NCI-H82 (cell line): ENCODE data around the gene ZNF618.
A peak's percentile ranks its signal among the peaks of the same experiment; 100 is the strongest.
"Not testable (repeated sequence)": the region's sequence is repeated elsewhere in the genome, so short reads cannot be mapped to it uniquely, and the experiment has no call there.

ENCODE experiments used
- DNase-seq: peaks from one replicate; lab custom pipeline; 2025; lab: John Stamatoyannopoulos, UW

ZNF618 gene

DNA sequence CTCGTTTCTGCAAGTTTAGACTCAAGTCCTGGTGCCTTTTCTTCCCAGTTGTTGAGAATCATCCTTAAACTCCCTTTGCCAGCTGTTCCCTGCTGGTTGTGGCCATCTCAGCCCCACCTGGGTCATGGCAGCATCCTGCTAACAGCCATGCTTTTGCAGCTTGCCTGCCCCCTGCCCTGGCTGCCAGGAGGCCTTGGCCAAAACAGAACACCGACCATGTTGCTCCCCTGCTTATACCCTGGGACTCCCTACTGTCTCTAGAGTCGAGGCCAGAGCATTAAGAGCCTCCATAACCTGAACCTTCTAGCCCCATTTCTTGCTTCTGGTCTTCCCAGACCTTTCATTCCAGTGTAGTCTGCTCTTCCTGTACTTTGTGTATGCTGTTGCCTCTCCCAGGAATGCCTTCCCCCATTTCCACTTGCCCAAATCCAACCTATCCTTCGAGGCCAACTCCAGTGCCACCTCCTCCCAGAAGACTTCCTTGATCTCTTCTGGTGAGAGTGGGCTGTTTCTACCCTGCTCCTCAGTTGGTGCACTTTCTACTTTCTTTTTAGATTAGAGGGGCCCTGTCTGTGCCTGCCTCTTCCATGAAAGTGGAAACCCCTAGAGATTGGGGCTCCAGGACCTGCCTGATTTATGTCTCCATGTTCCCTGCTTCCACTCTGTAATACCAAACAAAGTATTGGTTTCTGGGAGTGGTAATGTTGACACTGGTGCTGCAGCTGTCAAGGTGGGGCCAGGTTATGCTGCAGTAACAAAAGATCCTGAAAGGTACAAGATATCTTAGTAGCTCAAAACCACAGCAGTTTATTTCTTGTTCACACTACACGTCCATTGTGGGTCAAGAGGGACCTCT, 113.8 kb downstream of the ZNF618 start:
- DNase-seq = no peak

DNA sequence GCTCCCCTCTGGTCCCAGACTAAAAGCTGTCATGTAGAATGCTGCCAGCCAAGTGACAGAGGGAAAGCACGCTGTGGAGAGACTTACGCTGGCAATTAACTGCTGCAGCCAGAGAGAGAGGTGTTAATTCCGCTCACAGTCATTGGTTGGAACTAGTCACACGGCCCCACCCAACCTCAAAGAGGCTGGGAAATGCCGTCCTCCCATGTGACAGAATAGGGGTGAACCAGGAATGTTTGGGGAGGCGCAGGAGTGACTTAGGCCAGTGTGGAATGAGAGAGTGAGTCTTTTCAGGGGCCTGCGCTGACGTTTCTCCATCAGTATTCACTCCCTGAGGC, 114.4 kb downstream of the ZNF618 start:
- no peak for DNase-seq

DNA sequence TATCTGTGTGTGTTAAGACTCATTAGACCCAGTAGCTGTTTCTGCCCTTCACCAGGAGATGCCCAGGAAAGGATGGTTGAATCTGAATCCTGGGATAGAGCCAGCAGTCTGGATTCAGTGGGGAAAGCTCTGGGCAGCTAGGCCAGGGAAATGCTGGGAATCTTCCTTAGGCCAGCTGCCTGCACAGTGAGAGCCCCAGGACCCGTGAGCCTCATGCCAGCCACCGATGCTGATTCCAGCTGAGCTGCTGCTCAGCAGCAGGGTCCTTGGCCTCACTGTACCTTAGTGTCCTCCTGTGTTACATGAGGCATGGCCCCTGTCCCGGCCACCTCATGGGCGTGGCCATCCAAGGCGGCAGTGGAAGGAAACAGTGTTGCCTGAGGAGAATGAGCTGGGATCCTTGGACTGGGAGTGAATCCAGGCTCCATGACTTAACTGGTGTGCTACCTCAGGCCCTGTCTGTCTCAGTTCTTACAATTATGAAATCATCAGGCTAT, 114.9 kb downstream of the ZNF618 start:
- DNase-seq = no peak

DNA sequence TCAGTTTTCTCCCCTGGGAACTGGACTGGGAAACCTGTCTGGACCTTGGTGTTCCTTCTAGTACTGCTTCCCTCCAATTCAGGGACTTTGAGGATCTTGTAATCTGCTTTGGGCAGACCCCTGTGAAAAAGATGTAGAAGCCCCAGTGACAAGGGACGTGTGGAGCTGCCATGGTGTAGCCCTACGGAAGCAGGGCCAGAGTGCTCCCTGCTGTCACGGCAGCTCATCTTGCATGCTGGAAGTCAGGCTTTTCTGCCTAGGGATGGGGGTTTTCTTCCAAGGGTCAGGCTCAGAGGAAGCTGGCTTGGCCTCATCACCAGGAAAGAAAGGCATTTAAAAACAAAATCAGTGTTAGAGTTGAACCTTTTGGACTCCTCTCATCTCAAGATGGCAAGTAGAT, 115.6 kb downstream of the ZNF618 start:
- no peak for DNase-seq

DNA sequence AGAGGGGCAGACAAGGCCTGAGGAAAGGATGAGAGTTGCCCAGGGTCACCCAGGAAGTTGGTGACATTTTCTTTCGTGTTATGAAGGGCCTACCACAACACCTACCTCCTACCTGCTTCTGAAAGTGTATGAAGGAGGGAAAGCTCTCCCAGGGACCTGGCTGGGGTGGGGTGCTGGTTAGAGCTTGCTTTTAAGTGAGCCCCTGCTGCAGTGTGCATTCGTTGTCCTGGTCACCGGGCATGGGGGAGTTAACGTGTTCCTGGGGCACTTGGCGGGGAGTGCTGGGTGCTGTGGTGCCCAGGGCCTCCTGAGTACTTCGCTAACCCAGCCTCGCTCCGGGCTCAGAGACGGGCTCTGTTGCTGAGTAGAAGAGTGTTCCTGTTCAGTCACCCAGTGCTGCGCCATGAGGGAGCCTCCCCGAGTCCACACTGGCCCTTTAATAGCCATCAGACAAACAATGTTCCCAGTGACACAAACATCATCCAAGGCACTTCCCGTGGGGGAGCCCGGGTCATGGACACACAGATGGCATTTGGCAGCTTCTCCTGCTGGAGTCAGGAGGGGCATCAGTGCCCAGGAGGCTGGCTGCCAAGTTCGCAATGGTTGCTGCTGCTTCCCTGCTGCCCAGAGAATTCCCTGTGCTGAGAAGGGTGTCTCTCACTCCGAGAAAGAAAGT, 116.3 kb downstream of the ZNF618 start:
- DNase-seq = no peak

DNA sequence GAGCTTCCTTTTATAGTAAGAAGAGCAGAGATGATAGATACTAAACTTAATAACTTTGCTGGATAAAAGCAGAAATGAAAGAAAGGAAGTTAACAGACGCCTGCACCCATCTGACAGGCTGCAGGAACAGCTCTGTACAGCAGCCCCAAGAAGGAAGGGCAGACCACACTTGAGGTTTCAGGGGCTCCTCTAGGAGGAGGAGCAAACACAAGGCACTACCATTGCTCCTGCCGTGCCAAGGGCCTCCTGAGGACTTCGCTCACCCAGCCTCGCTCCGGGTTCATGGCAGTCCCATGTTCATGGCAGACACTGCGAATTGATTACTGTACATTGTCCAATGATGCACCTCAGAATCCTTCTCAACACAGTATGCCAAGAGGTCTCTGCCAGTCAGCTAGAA, 116.9 kb downstream of the ZNF618 start:
- DNase-seq = no peak

DNA sequence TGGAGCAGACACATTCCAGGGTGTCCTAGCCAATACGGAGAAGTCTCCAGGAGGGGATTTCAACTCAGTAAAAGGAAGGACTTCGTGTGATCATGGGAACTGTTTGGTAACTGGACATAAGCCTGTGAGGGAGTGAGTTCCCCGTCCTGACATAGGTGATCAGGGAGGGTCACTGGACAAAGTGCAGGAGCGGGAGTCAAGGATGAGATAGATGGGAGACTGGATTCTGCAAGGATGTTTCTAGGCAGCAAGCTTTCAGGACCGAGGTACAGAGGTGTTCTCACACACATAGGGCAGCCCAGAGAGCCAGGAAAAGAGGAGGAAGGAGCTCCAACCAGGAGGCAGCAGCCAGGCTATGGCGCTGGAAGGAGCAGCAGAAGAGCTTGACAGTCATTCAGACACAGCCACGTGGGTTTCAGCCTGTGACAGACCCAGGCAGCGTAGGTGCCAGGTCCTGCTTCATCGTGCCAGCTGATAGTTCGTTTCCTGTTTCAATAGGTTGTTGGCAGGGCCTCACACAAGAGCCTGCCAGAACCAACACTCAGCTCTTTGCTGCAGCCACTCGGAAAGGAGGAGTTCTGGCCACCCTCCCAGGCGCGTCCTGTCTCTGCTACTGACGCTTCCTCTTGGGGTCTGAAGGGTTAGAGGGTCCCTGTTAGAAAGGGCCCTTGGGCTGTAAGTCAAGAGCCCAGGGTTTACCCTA, 117.9 kb downstream of the ZNF618 start:
- no peak for DNase-seq

DNA sequence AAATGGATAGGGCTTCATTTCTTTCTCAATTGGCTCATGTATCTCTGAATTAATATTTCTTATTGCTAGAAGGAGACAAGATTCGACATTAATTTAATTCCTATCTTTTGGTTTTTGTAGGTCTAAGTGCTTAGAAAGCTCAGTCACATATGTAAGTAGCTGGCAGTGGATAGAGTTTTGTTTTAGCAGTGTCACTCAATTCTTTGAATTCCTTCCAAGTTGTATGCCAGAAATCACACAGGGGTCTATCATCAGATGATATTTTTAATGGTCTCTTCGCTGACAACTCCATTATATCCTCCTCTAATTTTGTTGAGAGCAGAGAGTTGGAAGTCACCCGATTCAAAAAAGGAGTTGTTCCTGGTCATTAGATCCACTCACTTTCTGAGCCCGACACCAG, 119.3 kb downstream of the ZNF618 start:
- no peak for DNase-seq

DNA sequence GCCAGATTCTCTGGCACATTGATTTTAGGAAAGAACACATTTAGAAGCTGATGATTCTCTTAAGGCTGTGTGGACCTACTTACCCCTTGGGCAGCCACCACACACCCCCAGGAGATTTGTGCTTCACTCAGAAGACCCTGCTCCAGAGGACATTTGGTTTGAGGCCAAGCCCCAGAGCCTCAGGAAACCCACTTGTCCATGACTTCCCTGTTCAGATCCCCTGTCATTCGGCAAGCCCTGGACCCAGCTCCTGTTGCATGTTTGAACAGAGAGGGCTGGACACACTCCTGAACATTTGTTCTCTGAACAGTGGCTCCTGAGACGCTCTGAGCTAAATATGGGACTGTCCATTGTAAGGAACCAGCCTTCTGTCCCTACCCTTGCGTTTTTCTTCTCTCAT, 119.9 kb downstream of the ZNF618 start:
- no peak for DNase-seq

DNA sequence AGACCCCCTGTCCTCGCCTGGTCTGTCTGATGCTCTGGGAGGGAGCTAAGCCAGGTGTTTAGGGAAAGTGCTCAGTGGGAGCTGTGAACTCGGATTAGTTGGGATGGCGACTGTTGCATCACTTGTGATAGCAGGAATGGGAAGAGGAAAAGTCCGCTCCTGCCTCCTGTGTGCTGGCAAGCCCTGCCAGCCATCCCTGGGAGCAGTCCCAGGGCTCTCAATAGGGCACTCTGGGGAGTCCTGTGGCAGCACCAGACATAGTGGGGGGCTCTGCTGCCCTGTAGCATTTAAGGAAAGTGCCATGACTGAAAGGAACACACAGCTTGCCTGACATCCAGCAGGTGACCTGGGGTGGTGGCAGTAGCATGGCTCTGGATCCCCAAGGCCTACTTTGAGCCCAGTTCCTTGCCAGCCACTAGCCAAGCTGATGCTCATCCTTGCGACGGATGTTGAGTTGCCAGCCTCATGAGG, 120.5 kb downstream of the ZNF618 start:
- DNase-seq = no peak

DNA sequence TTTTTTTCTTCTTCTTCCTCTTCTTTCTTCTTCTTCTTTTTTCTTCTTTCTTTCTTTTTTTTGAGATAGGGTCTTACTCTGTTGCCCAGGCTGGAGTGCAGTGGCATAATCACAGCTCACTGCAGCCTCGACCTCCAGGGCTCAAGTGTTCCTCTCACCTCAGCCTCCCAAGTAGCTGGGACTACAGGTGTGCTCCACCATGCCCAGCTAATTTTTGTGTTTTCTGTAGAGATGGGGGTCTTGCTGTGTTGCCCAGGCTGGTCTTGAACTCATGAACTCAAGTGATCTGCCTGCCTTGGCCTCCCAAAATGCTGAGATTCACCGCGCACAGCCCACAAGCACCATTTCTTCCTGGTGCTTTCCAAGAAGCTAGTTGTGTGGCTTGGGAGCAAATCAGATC, 121.0 kb downstream of the ZNF618 start:
- DNase-seq = not testable (repeated sequence)

DNA sequence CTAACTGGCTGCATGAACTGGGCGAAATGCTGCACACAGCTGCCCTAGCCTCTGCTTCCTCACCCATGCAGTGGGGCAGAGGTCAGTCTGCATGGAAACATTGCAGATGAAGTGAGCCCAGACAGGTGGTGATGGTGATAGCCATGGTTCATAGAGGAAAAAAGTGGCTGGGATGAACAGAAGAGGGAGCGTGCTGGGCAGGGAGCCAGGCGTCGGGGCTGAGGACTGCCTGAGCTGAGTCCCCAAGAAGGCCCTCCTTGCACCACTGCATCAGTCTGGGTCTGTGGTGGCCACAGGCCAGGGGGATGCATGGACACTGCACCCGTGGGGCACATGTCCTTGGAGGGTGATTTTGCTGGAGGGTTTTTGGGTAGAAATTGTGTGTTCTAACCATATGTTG, 121.5 kb downstream of the ZNF618 start:
- no peak for DNase-seq

DNA sequence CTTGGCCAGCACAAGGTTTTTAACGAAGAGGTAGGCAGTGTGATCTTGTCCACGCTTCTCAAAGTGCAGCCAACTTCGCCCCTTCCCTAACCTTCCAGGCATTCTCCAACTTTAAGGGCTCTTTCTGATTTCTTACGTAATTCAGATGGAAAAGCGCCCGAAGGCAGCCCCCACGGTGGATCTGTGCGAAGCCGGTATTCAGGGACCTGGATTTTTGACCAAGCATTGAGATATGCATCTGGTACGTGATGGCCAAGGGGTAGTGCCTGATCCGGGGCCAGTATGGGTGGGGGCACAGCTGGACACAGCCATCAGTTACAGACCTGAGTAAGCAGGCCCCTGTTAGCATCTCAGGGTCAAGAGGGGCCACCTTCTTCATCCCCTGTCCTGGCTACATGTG, 122.0 kb downstream of the ZNF618 start:
- no peak for DNase-seq

DNA sequence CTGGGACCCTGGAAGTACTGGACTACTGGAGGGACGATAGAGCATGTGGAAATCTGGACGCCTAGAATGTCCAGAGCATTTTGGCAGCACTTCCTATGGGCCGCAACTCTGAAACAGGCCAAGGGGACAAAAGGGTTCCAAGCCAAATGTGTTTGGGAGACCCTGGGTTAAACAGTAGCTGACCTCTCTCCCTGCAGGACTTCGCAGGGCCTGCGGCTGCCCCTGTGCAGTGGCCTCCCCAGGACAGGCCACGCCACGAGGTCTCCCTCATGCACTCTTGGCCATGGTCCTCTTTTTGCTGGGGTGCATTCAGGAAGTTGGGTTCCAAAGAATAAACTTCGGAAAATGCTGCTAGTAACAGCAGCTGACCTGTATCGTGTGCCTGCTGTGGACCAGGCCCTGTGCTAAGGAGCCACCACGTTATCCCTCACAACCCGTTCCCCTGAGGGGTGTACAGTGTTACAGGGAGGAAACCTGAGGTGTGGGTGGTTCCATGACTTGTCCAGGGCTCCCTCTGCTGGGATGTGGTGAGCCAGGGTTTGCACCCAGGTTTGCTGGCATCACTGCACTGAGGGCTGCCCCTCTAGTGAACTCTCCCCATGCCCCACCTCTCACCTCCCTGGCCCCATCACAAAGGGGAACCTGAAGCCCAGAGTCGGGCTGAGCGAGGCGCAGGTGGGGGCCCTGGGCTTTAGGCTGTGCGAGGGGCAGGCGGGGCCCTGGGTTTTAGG, 122.6 kb downstream of the ZNF618 start:
- DNase-seq = peak; percentile 41

DNA sequence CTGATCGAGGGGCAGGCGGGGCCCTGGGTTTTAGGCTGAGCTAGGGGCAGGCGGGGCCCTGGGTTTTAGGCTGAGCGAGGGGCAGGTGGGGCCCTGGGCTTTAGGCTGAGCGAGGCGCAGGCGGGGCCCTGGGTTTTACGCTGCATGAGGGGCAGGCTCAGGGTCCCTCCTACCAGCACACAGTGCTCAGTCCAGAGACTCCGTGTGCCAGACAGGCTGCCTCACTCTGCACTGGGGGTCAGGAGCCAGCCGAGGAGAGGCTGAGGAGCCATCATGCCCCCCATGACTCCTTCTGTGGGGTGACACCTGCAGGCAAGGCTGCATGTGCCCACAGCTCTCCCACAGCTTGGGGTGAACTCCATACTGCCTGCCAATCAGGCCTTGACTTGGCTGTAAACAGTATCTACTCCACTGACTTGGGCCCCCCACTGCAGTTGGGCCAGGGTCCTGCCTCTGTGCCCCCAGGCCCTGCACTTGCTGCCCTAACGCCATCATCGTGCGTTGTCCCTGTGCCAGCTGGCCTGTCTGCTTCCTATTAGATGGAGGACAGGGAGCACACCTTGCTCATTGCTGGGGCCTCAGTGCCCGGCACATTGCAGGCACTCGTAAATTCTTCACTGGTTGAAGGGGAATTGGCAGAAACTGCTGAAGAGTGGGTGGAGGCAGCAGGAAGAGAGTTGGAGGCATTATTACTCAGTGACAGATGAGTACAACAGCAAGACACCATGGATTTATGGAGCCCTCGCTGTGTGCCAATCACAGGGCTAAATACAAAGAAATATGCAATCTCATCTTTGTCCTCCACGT, 123.3 kb downstream of the ZNF618 start:
- DNase-seq = no peak

DNA sequence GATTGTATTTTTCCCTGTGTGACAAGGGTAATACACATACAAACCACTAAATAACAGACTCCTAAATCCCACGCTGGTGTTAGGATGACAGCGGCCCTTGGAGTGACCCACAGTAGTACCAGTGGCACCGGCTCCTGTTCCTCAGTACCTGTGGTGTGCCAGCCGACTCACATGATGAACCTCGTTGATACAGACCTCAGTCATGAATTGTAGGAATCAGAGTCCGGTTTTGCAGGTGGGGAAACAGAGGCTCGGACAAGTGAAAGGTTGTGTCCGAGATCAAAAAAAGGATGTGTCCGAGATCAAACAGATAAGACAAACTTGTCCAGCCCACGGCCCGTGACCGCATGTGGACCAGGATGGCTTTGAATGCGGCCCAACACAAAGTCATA, 124.0 kb downstream of the ZNF618 start:
- DNase-seq = no peak

DNA sequence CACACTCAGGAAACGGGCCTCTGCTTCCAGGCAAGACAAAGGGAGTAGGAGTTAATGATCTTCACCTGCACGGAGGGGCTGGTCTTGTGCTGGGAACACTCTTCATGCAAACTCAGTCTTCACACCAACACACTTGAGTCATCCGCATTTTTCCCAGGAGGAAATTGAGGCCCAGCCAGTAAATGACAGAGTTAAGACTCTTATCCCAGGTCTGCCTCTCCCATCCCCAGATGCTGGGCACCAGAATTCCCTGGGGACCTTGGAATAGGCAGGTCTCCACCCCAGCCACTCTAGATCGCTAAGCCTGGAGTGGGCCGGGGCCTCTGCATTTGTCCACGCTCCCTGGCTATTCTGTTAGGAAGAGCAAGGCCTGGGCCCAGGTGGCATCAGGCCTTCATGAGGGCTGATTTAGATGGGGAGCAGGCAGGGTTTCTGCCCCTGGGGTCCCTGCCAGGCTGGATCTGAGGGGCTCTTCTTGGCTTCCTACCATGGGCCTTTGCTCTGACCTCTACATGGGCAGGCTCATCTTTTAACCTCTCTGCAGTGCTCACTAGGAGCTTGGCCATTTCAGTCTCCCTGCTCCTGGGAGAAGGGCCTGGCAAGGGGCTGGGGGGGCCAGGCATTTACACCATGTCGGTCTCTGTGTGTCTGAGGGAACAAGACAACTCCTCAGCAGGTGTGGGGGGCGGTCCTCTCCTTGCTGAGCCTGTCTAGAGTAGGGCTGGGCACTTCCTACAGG, 124.7 kb downstream of the ZNF618 start:
- peak; percentile 38 for DNase-seq

DNA sequence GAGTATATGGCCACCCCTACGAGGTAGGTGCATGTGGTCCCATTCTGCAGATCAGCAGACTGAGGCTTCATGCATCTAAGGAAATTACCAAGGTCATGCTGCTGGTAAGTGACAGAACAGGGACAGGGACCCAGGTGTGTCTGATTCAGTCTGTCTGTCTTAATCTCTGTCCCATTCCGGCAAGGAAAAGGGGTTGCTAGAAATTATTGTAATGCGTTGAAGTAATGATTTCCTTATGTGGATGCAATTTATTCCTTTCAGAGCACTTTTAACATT, 125.2 kb downstream of the ZNF618 start:
- no peak for DNase-seq

DNA sequence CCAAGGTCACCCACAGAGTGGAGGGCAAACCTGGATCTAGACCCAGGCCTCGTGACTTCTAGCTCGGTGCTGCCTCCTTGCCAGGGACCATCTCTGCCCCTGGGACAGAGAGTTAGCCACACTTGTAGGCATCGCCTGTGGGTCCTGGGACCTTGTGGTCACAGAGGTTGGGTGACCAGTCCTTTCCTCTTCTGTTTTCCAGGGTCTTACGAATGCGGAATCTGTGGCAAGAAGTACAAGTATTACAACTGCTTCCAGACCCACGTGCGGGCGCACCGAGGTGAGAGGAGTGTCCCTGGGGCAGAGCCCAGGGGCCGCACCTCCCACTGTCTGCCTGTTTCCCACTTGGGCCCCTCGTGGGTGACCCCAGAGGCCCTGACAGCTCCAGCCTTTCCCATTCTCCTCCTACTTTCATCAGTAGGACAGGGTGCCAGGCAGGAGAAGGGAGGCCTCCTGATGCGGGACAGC, 125.7 kb downstream of the ZNF618 start:
- DNase-seq = no peak

DNA sequence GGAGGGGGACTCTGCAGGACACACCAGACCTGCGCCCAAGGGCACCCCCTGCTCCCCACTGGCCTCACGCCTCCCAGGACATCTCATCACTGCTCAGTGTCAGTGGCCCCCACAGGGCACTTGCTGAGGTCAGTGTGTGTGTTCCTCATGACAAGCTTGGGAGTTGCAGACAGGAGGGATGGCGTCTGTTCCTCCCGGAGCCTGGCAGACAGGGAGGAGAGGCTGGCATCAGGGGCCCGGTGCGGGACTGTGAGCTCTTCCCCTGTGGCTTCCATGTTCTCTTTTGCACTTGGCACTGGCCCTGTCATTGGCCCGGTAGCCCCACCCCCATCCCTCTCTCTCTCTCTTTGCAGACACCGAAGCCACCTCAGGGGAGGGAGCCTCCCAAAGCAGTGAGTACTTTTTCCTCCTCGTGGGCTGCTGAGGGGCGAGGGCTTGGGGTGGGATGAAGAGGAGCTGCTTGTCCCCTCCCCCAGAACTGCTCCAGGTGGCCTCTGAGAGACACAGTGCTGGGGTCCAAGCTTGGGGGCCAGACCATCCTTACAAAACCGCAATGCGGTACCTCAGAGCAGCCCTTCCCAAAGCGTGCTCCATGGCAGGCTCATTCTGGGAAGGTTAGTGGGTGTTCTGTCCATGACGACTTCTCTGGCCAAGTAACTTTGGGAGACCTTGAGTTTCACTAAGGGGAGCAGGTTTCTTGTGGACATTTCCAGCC, 126.3 kb downstream of the ZNF618 start:
- DNase-seq = no peak
